SU-DHL-6 (cell line): ENCODE measurements around the gene UBQLN1.

Experiments used
- H2AFZ ChIP-seq: fragments of 200-600 bp; sonication (generic); 2 replicates; pipeline ENCODE4 v1.6.1; 2014; ENCODE audit warnings: low read depth, mild to moderate bottlenecking, moderate library complexity, mixed read lengths, antibody characterized with exemption, low read length; ENCODE audit not compliant: severe bottlenecking
- H3F3A ChIP-seq: fragments of 200-600 bp; shearing (Covaris generic); 2 replicates; pipeline ENCODE4 v1.6.0; 2016; ENCODE audit warnings: antibody characterized with exemption, mild to moderate bottlenecking; ENCODE audit not compliant: insufficient read depth
- H3K27ac ChIP-seq: fragments of 200-600 bp; sonication (generic); 2 replicates; pipeline ENCODE4 v1.5.1; 2016; ENCODE audit warnings: low read depth, mild to moderate bottlenecking, low read length, moderate library complexity, mixed read lengths
- H3K27me3 ChIP-seq: fragments of 200-600 bp; sonication (generic), shearing (Covaris generic); 2 replicates; pipeline ENCODE4 v1.6.0; 2014; ENCODE audit warnings: mild to moderate bottlenecking, low read length
- H3K36me3 ChIP-seq: fragments of 200-600 bp; sonication (generic); 2 replicates; pipeline ENCODE4 v1.6.1; 2014; ENCODE audit warnings: mild to moderate bottlenecking, low read length, mixed read lengths
- H3K4me2 ChIP-seq: fragments of 300-600, 200-600 bp; shearing (Covaris generic), sonication (generic); 2 replicates; pipeline ENCODE4 v1.6.0; 2014; ENCODE audit warnings: low read length, low read depth, mild to moderate bottlenecking; ENCODE audit not compliant: poor library complexity, severe bottlenecking
- H3K4me3 ChIP-seq: fragments of 200-600 bp; sonication (generic); 2 replicates; pipeline ENCODE4 v1.5.1; 2014; ENCODE audit warnings: antibody characterized with exemption, low read length, mild to moderate bottlenecking, mixed read lengths; ENCODE audit not compliant: insufficient read depth, poor library complexity, severe bottlenecking
- H3K79me2 ChIP-seq: fragments of 200-600 bp; sonication (generic); 2 replicates; pipeline ENCODE4 v1.6.1; 2014; ENCODE audit warnings: mild to moderate bottlenecking, low read length, moderate library complexity; ENCODE audit not compliant: insufficient read depth
- H3K9ac ChIP-seq: fragments of 200-600 bp; sonication (generic); 2 replicates; pipeline ENCODE4 v1.7.0; 2014; ENCODE audit warnings: mild to moderate bottlenecking, low read length
- H3K9me2 ChIP-seq: fragments of 200-600 bp; sonication (generic); replicated peaks from 2 replicates; pipeline ENCODE4 v1.6.1; 2014; ENCODE audit warnings: low read length; ENCODE audit not compliant: insufficient read depth
- H3K9me3 ChIP-seq: fragments of 200-600 bp; sonication (generic); 2 replicates; pipeline ENCODE4 v1.6.1; 2014; ENCODE audit warnings: low read length, mixed read lengths; ENCODE audit not compliant: insufficient read depth
- H4K20me1 ChIP-seq: fragments of 200-600 bp; sonication (generic); 2 replicates; pipeline ENCODE4 v1.6.1; 2014; ENCODE audit warnings: low read depth, mild to moderate bottlenecking, antibody characterized with exemption, low read length, moderate library complexity, mixed read lengths
- EZH2phosphoT487 ChIP-seq: fragments of 200-600 bp; sonication (generic), shearing (Covaris generic); conservative IDR thresholded peaks from 2 replicates; pipeline ENCODE4 v1.6.1; 2018; ENCODE audit warnings: mild to moderate bottlenecking, antibody characterized with exemption, low read length, moderate library complexity, mixed read lengths
- TF ChIP-seq, protein P1 (sequence below): fragments of 200-600 bp; sonication (generic); IDR thresholded peaks from one replicate; pipeline ENCODE4 v1.5.1; 2017; ENCODE audit warnings: antibody characterized with exemption, mild to moderate bottlenecking, low read length, moderate library complexity; ENCODE audit not compliant: insufficient read depth, poor library complexity, severe bottlenecking

The UBQLN1 gene

DNA sequence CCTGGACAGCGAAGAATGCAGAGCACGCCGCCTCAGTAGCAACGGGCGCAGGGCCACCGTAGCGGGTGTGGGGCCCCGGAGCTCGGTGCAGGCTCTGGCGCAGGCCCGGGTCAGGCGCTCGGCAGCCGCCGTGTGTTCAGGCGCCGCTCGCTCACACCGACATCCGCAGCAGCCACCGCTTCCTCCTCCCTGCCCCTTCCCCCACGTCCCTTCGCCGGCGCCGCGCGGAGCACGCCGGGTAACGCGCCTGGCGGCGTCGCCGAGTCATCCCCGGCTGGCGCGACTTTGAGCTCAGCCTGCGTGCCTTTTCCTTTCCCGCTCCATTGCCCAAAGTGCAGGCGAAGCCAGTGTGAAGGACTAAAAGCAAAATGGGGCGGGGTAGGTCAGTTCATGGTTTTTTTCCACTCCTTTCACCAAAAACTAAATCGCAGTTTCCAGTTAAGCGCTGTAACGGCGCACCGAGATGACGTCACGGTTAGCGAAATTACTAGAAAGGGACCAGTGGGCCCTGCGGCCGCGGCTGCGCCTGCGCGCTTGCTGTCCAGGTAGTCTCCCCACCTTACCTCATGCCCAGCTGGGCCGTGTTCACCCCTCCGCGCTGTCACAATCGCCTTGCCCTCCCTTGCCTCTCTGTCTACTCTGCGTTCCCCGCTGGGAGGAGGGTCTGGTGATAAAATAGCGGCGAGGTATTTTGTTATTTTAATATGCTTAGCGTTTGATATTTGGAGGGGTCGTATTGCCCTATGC, at the start of gene UBQLN1:
TSS of gene UBQLN1 (minus strand) at position 191 of the 747 bp plus-strand sequence. CDS start 279 bp downstream, outside the sequence.
- H2AFZ ChIP-seq, result peak within 1 kb of the TSS; percentile 72
- H4K20me1 ChIP-seq, result peaks cover 19% of the 10 kb centered on the region; the same call in 1 of the 2 replicates
- no peaks in the 10 kb centered on the region for H3K36me3 ChIP-seq
- H3K4me2 ChIP-seq, result peak within 1 kb of the TSS; percentile 98
- peak within 1 kb of the TSS; percentile 91 for H3K9ac ChIP-seq
- peak within 1 kb of the TSS; percentile 82 for H3K27ac ChIP-seq
- H3K27me3 ChIP-seq, result no peaks in the 10 kb centered on the region
- TF ChIP-seq, protein P1, sequence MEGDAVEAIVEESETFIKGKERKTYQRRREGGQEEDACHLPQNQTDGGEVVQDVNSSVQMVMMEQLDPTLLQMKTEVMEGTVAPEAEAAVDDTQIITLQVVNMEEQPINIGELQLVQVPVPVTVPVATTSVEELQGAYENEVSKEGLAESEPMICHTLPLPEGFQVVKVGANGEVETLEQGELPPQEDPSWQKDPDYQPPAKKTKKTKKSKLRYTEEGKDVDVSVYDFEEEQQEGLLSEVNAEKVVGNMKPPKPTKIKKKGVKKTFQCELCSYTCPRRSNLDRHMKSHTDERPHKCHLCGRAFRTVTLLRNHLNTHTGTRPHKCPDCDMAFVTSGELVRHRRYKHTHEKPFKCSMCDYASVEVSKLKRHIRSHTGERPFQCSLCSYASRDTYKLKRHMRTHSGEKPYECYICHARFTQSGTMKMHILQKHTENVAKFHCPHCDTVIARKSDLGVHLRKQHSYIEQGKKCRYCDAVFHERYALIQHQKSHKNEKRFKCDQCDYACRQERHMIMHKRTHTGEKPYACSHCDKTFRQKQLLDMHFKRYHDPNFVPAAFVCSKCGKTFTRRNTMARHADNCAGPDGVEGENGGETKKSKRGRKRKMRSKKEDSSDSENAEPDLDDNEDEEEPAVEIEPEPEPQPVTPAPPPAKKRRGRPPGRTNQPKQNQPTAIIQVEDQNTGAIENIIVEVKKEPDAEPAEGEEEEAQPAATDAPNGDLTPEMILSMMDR, result no peak
- no peak for TF ChIP-seq EZH2phosphoT487
- no peaks in the 10 kb centered on the region for H3K9me3 ChIP-seq
- H3K79me2 ChIP-seq, result peaks cover 47% of the 10 kb centered on the region
- H3F3A ChIP-seq, result no peaks in the 10 kb centered on the region
- no peaks in the 10 kb centered on the region for H3K9me2 ChIP-seq
- H3K4me3 ChIP-seq, result peak within 1 kb of the TSS; percentile 70

DNA sequence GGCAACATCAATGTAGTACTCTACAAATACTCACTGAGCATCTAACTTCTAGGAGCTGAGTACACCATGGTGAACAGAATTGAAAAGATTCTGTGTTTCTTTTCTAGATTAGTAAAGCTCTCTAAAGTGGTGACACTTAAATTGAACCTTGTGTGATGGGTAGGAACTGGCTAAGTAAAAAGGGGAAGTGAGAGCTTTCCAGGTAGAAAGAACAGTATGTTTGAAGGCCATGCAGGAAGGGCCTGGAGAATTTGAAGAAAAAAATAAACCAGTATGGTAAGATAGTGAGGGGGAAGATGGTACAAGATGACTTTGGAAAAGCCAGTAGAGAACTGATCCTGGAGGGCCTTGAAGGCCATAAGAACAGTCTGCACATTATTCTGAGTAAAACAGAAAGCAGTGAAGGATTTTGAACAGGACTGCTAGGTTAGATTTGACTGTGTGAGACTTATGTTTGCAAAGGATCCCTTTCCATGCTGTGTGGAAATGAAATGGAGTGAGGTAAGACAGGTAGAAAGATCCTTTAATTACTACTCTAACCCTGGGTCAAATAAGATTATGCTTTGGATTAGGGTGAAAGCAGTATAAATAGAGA, 46.7 kb upstream of the UBQLN1 start:
- Histone ChIP-seq H2AFZ (no peak overlapping the region), H3F3A (no peaks in the 10 kb centered on the region), H3K79me2 (no peaks in the 10 kb centered on the region), H3K9ac (no peak overlapping the region), H3K27ac (no peak overlapping the region), H4K20me1 (no peaks in the 10 kb centered on the region), H3K9me3 (no peaks in the 10 kb centered on the region), H3K36me3 (no peaks in the 10 kb centered on the region), H3K27me3 (no peaks in the 10 kb centered on the region), H3K9me2 (no peaks in the 10 kb centered on the region), H3K4me3 (no peak overlapping the region), H3K4me2 (no peak overlapping the region)
- TF ChIP-seq, protein P1, result no peak
- TF ChIP-seq EZH2phosphoT487, result no peak

DNA sequence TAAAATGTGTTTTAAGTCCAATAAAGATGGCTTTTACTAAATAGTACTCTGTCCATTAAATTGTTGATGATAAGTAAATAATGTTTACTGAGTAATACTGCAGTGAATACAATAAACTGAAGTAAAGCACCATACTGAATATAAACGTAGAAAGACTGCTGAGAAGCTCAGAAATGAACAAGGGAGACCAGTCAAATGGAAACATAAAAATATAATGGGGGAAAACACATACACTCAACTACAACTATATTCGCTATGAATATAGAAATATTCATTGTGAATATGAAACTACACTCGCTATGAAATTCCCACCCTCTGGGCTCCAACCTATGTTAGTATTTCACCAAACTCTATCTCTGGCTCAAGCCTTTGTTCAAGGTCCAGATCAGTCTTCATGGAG, 41.9 kb upstream of the UBQLN1 start:
- no peaks in the 10 kb centered on the region for H3K27me3 ChIP-seq
- H2AFZ ChIP-seq, result no peak overlapping the region
- no peaks in the 10 kb centered on the region for H3K9me3 ChIP-seq
- no peak overlapping the region for H3K27ac ChIP-seq
- H4K20me1 ChIP-seq, result no peaks in the 10 kb centered on the region
- H3K9ac ChIP-seq, result no peak overlapping the region
- H3K4me3 ChIP-seq, result no peak overlapping the region
- H3F3A ChIP-seq, result no peaks in the 10 kb centered on the region
- no peak overlapping the region for H3K4me2 ChIP-seq
- H3K79me2 ChIP-seq, result no peaks in the 10 kb centered on the region
- H3K36me3 ChIP-seq, result no peaks in the 10 kb centered on the region
- no peak for TF ChIP-seq EZH2phosphoT487
- TF ChIP-seq, protein P1, result no peak
- no peaks in the 10 kb centered on the region for H3K9me2 ChIP-seq
